HEK293 (cell line): ENCODE data around the gene SPEM2.

Experiments used
- CTCF ChIP-seq: fragments of 450-650 bp; formaldehyde crosslinking; IDR thresholded peaks from 2 replicates; pipeline ENCODE4 v1.5.1; 2016; ENCODE audit warnings: missing biosample characterization, missing genetic modification characterization
- FEZF1 ChIP-seq: fragments of 450-650 bp; formaldehyde crosslinking; IDR thresholded peaks from 2 replicates; pipeline ENCODE4 v1.5.1; 2016; ENCODE audit warnings: missing biosample characterization, missing genetic modification characterization
- KLF1 ChIP-seq: fragments of 450-650 bp; formaldehyde crosslinking; IDR thresholded peaks from 2 replicates; pipeline ENCODE4 v1.5.1; 2016; ENCODE audit warnings: missing biosample characterization, missing genetic modification characterization
- KLF9 ChIP-seq: fragments of 450-650 bp; formaldehyde crosslinking; IDR thresholded peaks from 2 replicates; pipeline ENCODE4 v1.5.1; 2016; ENCODE audit warnings: missing biosample characterization, missing genetic modification characterization, low read depth
- YY1 ChIP-seq: fragments of 450-650 bp; formaldehyde crosslinking; IDR thresholded peaks from 2 replicates; pipeline ENCODE4 v1.5.1; 2018; ENCODE audit warnings: missing biosample characterization, missing genetic modification characterization
- ZBTB48 ChIP-seq: fragments of 450-650 bp; formaldehyde crosslinking; IDR thresholded peaks from 2 replicates; pipeline ENCODE4 v1.5.1; 2016; ENCODE audit warnings: missing biosample characterization, missing genetic modification characterization
- ZNF10 ChIP-seq: fragments of 450-650 bp; formaldehyde crosslinking; IDR thresholded peaks from 2 replicates; pipeline ENCODE4 v1.5.1; 2017; ENCODE audit warnings: missing biosample characterization, missing genetic modification characterization
- ZNF16 ChIP-seq: fragments of 450-650 bp; formaldehyde crosslinking; IDR thresholded peaks from 2 replicates; pipeline ENCODE4 v1.5.1; 2016; ENCODE audit warnings: low read depth, missing biosample characterization, missing genetic modification characterization
- ZNF23 ChIP-seq: fragments of 450-650 bp; formaldehyde crosslinking; IDR thresholded peaks from 2 replicates; pipeline ENCODE4 v1.5.1; 2016; ENCODE audit warnings: missing biosample characterization, missing genetic modification characterization, borderline replicate concordance
- ZNF311 ChIP-seq: fragments of 450-650 bp; formaldehyde crosslinking; IDR thresholded peaks from 2 replicates; pipeline ENCODE4 v1.5.1; 2017; ENCODE audit warnings: missing biosample characterization, missing genetic modification characterization, borderline replicate concordance
- ZNF341 ChIP-seq: fragments of 450-650 bp; formaldehyde crosslinking; IDR thresholded peaks from 2 replicates; pipeline ENCODE4; 2016; ENCODE audit warnings: low read depth, missing biosample characterization, missing genetic modification characterization
- ZNF521 ChIP-seq: fragments of 450-650 bp; formaldehyde crosslinking; IDR thresholded peaks from 2 replicates; pipeline ENCODE4 v1.5.1; 2017; ENCODE audit warnings: missing biosample characterization, mild to moderate bottlenecking, missing genetic modification characterization
- ZNF580 ChIP-seq: fragments of 450-650 bp; formaldehyde crosslinking; IDR thresholded peaks from 2 replicates; pipeline ENCODE4 v1.5.1; 2016; ENCODE audit warnings: missing biosample characterization, missing genetic modification characterization

GRCh38 chr17:7471729-7472128 lies 46.3 kb downstream of the SPEM2 start:
- TF ChIP-seq ZNF311 (tag by site-specific recombination) (no peak), ZNF341 (tag by site-specific recombination) (no peak), ZNF10 (tag by site-specific recombination) (no peak), YY1 (tag by site-specific recombination) (no peak), ZBTB48 (no peak), KLF1 (no peak), CTCF (no peak), FEZF1 (no peak), ZNF23 (no peak), KLF9 (no peak), ZNF580 (tag by site-specific recombination) (no peak), ZNF521 (tag by site-specific recombination) (no peak), ZNF16 (tag by site-specific recombination) (no peak)
